Measurements from ENCODE around the gene ALDH1L1.

GRCh38 chr3:126057501-126057819 is 122.9 kb downstream of the ALDH1L1 start:
- TF ChIP-seq, protein P1, sequence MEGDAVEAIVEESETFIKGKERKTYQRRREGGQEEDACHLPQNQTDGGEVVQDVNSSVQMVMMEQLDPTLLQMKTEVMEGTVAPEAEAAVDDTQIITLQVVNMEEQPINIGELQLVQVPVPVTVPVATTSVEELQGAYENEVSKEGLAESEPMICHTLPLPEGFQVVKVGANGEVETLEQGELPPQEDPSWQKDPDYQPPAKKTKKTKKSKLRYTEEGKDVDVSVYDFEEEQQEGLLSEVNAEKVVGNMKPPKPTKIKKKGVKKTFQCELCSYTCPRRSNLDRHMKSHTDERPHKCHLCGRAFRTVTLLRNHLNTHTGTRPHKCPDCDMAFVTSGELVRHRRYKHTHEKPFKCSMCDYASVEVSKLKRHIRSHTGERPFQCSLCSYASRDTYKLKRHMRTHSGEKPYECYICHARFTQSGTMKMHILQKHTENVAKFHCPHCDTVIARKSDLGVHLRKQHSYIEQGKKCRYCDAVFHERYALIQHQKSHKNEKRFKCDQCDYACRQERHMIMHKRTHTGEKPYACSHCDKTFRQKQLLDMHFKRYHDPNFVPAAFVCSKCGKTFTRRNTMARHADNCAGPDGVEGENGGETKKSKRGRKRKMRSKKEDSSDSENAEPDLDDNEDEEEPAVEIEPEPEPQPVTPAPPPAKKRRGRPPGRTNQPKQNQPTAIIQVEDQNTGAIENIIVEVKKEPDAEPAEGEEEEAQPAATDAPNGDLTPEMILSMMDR (conservative IDR thresholded peaks at IDR 0.05; ENCODE audit: low read depth in 2 of 2): no peak
- TF ChIP-seq POLR2AphosphoS5 (IDR thresholded peaks at IDR 0.05; ENCODE audit: low read depth) (no peak), EZH2 (IDR thresholded peaks at IDR 0.05; ENCODE audit: low read depth, unreplicated experiment) (no peak), ZNF114 (CRISPR knock-in tag; IDR thresholded peaks at IDR 0.05) (no peak), EZH2phosphoT487 (IDR thresholded peaks at IDR 0.05; ENCODE audit: unreplicated experiment) (no peak), ETS1 (IDR thresholded peaks at IDR 0.05) (no peak), CREB1 (CRISPR knock-in tag; IDR thresholded peaks at IDR 0.05; ENCODE audit: low read depth) (no peak)
- TF ChIP-seq, protein P2, sequence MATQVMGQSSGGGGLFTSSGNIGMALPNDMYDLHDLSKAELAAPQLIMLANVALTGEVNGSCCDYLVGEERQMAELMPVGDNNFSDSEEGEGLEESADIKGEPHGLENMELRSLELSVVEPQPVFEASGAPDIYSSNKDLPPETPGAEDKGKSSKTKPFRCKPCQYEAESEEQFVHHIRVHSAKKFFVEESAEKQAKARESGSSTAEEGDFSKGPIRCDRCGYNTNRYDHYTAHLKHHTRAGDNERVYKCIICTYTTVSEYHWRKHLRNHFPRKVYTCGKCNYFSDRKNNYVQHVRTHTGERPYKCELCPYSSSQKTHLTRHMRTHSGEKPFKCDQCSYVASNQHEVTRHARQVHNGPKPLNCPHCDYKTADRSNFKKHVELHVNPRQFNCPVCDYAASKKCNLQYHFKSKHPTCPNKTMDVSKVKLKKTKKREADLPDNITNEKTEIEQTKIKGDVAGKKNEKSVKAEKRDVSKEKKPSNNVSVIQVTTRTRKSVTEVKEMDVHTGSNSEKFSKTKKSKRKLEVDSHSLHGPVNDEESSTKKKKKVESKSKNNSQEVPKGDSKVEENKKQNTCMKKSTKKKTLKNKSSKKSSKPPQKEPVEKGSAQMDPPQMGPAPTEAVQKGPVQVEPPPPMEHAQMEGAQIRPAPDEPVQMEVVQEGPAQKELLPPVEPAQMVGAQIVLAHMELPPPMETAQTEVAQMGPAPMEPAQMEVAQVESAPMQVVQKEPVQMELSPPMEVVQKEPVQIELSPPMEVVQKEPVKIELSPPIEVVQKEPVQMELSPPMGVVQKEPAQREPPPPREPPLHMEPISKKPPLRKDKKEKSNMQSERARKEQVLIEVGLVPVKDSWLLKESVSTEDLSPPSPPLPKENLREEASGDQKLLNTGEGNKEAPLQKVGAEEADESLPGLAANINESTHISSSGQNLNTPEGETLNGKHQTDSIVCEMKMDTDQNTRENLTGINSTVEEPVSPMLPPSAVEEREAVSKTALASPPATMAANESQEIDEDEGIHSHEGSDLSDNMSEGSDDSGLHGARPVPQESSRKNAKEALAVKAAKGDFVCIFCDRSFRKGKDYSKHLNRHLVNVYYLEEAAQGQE (IDR thresholded peaks at IDR 0.05; ENCODE audit: unreplicated experiment): no peak
